ENCODE data around the gene TBX2. TPM values are rescaled to one million over a fixed set of nuclear protein-coding genes. Genes with fewer than 3 reads are reported as not detected.

TBX2 gene
- total RNA-seq, 2 experiments from 2014 or later, result not detected

- CTCF ChIA-PET, result no interaction called here
- H3K27me3 Mint-ChIP-seq, result peaks cover 73% of the 10 kb centered on the region
- no peaks in the 10 kb centered on the region for H3K9me3 Mint-ChIP-seq
- H3K4me1 Mint-ChIP-seq, result peaks cover 6% of the 10 kb centered on the region
- H3K4me3 Mint-ChIP-seq, result no peak overlapping the region
- POLR2A ChIA-PET, result interaction anchor here (0.6 kb wide), 1 partner anchor 509 kb away, joined by 4 read pairs; no protein-coding TSS in a partner anchor
- H3K36me3 Mint-ChIP-seq (ENCODE audit: low read depth), result no peaks in the 10 kb centered on the region
- no peak for DNase-seq
- no peak overlapping the region for H3K27ac Mint-ChIP-seq
Measured at GRCh38 chr17:61449707-61450640, 50.3 kb downstream of the TBX2 start.

GRCh38 chr17:61450641-61451537 is 51.2 kb downstream of the TBX2 start:
- CTCF ChIA-PET, result interaction anchor here (0.9 to 1.5 kb wide), 2 partner anchors 10 to 30 kb away, joined by 3 to 5 read pairs; no protein-coding TSS in a partner anchor
- H3K36me3 Mint-ChIP-seq (ENCODE audit: low read depth), result no peaks in the 10 kb centered on the region
- POLR2A ChIA-PET, result no interaction called here
- H3K27me3 Mint-ChIP-seq, result peaks cover 75% of the 10 kb centered on the region
- no peak overlapping the region for H3K4me3 Mint-ChIP-seq
- no peaks in the 10 kb centered on the region for H3K9me3 Mint-ChIP-seq
- no peak for DNase-seq
- H3K4me1 Mint-ChIP-seq, result peaks cover 6% of the 10 kb centered on the region
- no peak overlapping the region for H3K27ac Mint-ChIP-seq

GRCh38 chr17:61451538-61452300 is 52.1 kb downstream of the TBX2 start:
- Mint-ChIP-seq H3K4me3 (no peak overlapping the region), H3K27ac (no peak overlapping the region), H3K27me3 (peaks cover 68% of the 10 kb centered on the region), H3K9me3 (no peaks in the 10 kb centered on the region), H3K36me3 (ENCODE audit: low read depth) (no peaks in the 10 kb centered on the region), H3K4me1 (peaks cover 6% of the 10 kb centered on the region)
- CTCF ChIA-PET, result interaction anchor here (0.9 to 1.5 kb wide), 2 partner anchors 11 to 29 kb away, joined by 3 to 5 read pairs; no protein-coding TSS in a partner anchor
- POLR2A ChIA-PET, result no interaction called here
- DNase-seq, result no peak

- no peak for DNase-seq
- Mint-ChIP-seq H3K36me3 (ENCODE audit: low read depth) (no peaks in the 10 kb centered on the region), H3K9me3 (no peaks in the 10 kb centered on the region), H3K27ac (no peak within 1 kb of the TSS), H3K4me3 (peak within 1 kb of the TSS; percentile 22), H3K27me3 (peaks cover 67% of the 10 kb centered on the region), H3K4me1 (peaks cover 8% of the 10 kb centered on the region)
- CTCF ChIA-PET, result interaction anchor here (1.5 kb wide), 1 partner anchor 12 kb away, joined by 5 read pairs; no protein-coding TSS in a partner anchor
- POLR2A ChIA-PET, result no interaction called here
Measured at GRCh38 chr17:61452301-61453290, 53.0 kb downstream of the TBX2 start, which contains the start of gene TBX4. Gene TBX4 (plus strand): TSS chr17:61452422. CDS start chr17:61456491, 4,069 bp downstream.

- POLR2A ChIA-PET, result no interaction called here
- Mint-ChIP-seq H3K27ac (no peak overlapping the region), H3K4me1 (peaks cover 8% of the 10 kb centered on the region), H3K9me3 (no peaks in the 10 kb centered on the region), H3K27me3 (peaks cover 73% of the 10 kb centered on the region), H3K4me3 (no peak overlapping the region), H3K36me3 (ENCODE audit: low read depth) (no peaks in the 10 kb centered on the region)
- no peak for DNase-seq
- CTCF ChIA-PET, result interaction anchor here (0.6 to 0.8 kb wide), 2 partner anchors 47 to 1803 kb away, joined by 3 read pairs; no protein-coding TSS in a partner anchor
Measured at GRCh38 chr17:61453566-61454380, 54.1 kb downstream of the TBX2 start.

- Mint-ChIP-seq H3K9me3 (no peaks in the 10 kb centered on the region), H3K27me3 (peaks cover 74% of the 10 kb centered on the region), H3K36me3 (ENCODE audit: low read depth) (no peaks in the 10 kb centered on the region), H3K27ac (no peak overlapping the region), H3K4me1 (peaks cover 8% of the 10 kb centered on the region), H3K4me3 (no peak overlapping the region)
- DNase-seq, result no peak
- POLR2A ChIA-PET, result no interaction called here
- CTCF ChIA-PET, result interaction anchor here (0.6 to 0.8 kb wide), 2 partner anchors 48 to 1802 kb away, joined by 3 read pairs; no protein-coding TSS in a partner anchor
Measured at GRCh38 chr17:61454381-61455323, 55.0 kb downstream of the TBX2 start.

GRCh38 chr17:61455324-61456060 is 55.8 kb downstream of the TBX2 start:
- H3K27ac Mint-ChIP-seq, result no peak overlapping the region
- H3K4me3 Mint-ChIP-seq, result no peak overlapping the region
- POLR2A ChIA-PET, result no interaction called here
- CTCF ChIA-PET, result no interaction called here
- peaks cover 8% of the 10 kb centered on the region for H3K4me1 Mint-ChIP-seq
- H3K36me3 Mint-ChIP-seq (ENCODE audit: low read depth), result no peaks in the 10 kb centered on the region
- no peaks in the 10 kb centered on the region for H3K9me3 Mint-ChIP-seq
- peaks cover 77% of the 10 kb centered on the region for H3K27me3 Mint-ChIP-seq
- no peak for DNase-seq

GRCh38 chr17:61456061-61456681 is 56.5 kb downstream of the TBX2 start:
- no peak for DNase-seq
- Mint-ChIP-seq H3K4me3 (no peak overlapping the region), H3K4me1 (peaks cover 13% of the 10 kb centered on the region)

GRCh38 chr17:61456688-61457225 is 57.1 kb downstream of the TBX2 start:
- no peak overlapping the region for H3K27ac Mint-ChIP-seq
- no peak for DNase-seq
- H3K36me3 Mint-ChIP-seq (ENCODE audit: low read depth), result no peaks in the 10 kb centered on the region
- ChIA-PET POLR2A (no interaction called here), CTCF (interaction anchor here (1.4 kb wide), 1 partner anchor 14 kb away, joined by 3 read pairs; no protein-coding TSS in a partner anchor)
- H3K9me3 Mint-ChIP-seq, result no peaks in the 10 kb centered on the region
- H3K4me3 Mint-ChIP-seq, result no peak overlapping the region
- H3K27me3 Mint-ChIP-seq, result peaks cover 81% of the 10 kb centered on the region
- H3K4me1 Mint-ChIP-seq, result peaks cover 17% of the 10 kb centered on the region

More at GRCh38 chr17:61456061-61456681, 56.5 kb downstream of the TBX2 start:
- ChIA-PET CTCF (no interaction called here), POLR2A (no interaction called here)
- H3K36me3 Mint-ChIP-seq (ENCODE audit: low read depth), result no peaks in the 10 kb centered on the region
- no peaks in the 10 kb centered on the region for H3K9me3 Mint-ChIP-seq
- no peak overlapping the region for H3K27ac Mint-ChIP-seq
- peaks cover 77% of the 10 kb centered on the region for H3K27me3 Mint-ChIP-seq

All from activated CD4-positive, alpha-beta T cell treated with anti-CD3 and anti-CD28 coated beads, Interleukin-2, amount 10 ng/mL, durations not matched to agents 7 days and 5 days (primary cell).